GM11168 (cell line): ENCODE measurements around the gene BEND3.
"Not testable (repeated sequence)": the region's sequence is repeated elsewhere in the genome, so short reads cannot be mapped to it uniquely, and the experiment has no call there.

Experiments
- in situ Hi-C: fragments of 300-500 bp; cut with MboI; formaldehyde crosslinking; loops from one replicate; pipeline ENCODE4 v1.12.0; 2022; ENCODE audit warnings: low sequenced_read_pairs; ENCODE audit not compliant: unreplicated experiment

Gene BEND3

DNA sequence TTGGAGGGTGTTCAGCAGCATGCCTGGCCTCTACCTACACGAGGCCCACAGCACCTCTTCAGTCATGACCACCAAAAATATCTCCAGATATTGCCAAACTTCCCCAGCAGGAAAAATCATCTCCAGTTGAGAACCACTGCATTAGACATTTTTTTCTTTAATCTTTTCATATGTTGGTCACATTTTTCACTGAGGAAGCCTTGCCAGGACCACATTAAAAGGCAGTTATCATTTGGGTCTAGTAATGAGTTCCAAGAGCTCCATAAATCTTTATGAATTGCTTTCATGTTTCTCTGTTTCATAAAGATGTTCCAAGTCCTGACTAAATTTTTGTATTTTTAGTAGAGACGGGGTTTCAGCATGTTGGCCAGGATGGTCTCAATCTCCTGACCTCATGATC, 58.5 kb downstream of the BEND3 start:
- in situ Hi-C loops = no loop called here

- in situ Hi-C loops = no loop called here
These were observed 67.5 kb downstream of the BEND3 start for GRCh38 chr6:107047807-107048206.

DNA sequence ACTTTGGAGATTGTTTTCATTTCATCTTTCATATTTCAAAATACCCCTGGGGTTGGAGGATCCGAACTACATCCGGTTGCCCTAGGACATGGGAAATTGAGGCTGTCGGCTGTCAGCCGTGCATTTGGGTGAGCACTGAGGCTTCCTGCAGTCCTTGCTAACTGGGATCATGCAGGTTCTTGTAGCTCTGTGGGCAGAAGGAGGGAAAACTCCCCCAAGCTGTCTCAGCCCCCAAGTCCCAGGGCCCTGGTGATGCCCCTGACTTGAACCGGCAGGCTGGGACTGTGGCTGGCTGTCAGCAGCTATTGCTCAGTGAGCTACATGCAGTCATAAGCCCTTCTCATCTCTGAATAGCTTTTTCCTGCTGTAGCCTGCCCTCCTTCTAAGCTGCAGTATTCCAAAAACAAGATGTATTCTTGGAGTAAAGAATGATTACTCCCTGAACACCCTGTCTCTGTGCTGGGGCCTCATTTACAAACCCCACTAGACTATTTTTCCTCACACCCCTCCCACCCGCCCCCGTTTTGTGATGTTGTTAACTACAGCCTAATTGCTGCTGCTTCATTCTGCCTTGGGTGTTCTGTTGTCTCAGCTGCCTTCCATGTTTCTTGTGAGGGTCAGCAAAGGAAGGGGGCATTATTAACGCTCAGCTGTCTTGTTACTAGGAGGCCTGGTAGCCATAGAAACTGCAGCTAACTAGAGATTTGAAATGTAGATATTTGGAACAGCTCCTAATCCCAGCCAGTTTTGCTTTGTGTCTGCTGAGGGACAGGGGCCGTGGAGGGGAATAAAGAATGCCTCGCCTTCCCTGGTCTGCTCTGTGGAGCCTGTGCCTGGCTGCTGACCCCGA, 69.3 kb downstream of the BEND3 start:
- in situ Hi-C loops = no loop called here

DNA sequence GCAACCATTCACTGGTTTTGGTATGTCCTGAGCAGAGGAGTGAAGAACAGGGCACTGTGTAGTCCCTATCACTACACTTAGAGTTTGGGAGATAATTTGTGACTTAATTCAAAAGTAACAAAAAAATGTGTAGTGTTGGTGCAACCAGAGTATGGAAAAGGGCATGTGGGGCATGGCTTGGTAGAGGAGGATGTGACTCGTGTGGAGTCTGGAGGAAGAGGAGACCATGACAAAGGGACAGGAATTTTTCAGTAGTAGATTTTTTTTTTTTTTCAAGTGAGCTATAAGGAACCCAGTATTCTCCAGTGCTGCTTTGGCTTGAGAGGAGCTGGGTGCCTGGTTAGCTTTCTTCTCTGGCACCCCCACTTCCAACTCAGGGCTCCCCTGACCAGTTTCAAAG, 82.2 kb downstream of the BEND3 start:
- in situ Hi-C loops = no loop called here

DNA sequence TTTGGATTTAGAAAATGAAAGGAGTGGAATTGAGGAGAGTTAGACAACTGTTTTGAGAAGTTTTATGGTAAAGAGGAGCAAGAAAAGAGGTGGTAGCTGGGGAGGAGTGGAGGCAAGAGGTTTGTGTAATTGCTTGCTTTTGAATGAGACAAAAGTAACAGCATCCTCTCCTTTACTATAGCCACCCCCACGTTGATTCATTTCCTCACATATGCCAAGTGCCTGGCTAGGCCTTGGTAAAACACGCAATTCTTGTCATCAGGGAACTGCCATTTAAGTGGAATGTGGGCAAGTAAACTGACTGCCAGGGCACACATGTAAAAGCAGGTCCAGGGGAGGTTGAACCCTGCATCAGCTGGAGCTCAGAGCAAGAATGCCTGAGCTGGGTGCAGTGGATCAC, 83.3 kb downstream of the BEND3 start:
- in situ Hi-C loops = no loop called here

DNA sequence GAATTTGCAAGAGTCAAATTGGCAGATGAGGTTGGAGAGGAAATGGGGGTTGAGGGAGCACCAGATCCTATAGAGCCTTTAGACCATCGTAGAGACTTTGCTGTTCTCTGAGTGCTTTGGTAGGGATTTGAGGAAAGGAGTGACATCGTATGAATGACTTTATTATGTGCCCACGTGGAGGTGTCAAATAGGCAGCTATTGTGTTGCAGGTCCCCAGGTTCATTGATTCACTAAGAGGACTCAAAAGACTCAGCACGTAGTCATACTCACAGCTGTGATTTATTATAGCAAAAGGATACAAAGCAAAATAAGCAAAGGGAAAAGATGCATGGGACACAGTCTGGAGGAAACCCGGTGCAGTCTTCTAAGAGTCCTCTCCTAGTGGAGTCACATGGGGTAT, 85.2 kb downstream of the BEND3 start:
- in situ Hi-C loops = no loop called here

- in situ Hi-C loops = no loop called here
These were observed 88.3 kb downstream of the BEND3 start for GRCh38 chr6:107026965-107027364.

GRCh38 chr6:107021446-107022185, 93.7 kb downstream of the BEND3 start:
- in situ Hi-C loops = no loop called here

GRCh38 chr6:107020239-107020638, 95.1 kb downstream of the BEND3 start:
- in situ Hi-C loops = no loop called here

DNA sequence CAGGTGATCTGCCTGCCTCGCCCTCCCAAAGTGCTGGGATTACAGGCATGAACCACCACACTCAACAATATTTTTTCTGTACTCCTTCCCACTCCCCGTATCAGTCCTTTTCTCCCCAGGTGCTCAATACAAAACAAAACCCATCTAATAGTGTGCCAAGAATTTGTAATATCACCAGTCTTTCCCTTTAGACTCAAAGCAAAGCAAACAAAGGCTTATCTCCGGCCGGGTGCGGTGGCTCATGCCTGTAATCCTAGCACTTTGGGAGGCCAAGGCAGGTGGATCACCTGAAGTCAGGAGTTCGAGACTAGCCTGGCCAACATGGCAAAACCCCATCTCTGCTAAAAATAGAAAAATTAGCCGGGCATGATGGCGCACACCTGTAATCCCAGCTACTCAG, 95.7 kb downstream of the BEND3 start:
- in situ Hi-C loops = not testable (repeated sequence)

- in situ Hi-C loops = no loop called here
These were observed 96.3 kb downstream of the BEND3 start for GRCh38 chr6:107019047-107019446.
